NCI-H446 treated with DMSO at 0.1 percent for 48 hours (cell line): ENCODE results near the gene B3GAT3.
"Not testable (repeated sequence)": the region's sequence is repeated elsewhere in the genome, so short reads cannot be mapped to it uniquely, and the experiment has no call there.

ENCODE experiments used
- DNase-seq: peaks from one replicate; lab custom pipeline; 2025; lab: John Stamatoyannopoulos, UW

B3GAT3 gene

GRCh38 chr11:62645946-62646824, 24.4 kb upstream of the B3GAT3 start, which contains the start of gene GANAB:
Gene GANAB, minus strand, starts transcription at chr11:62646613. Its CDS starts 14 bp downstream, at chr11:62646599.
- peak; percentile 94 for DNase-seq

GRCh38 chr11:62645671-62645945, 23.8 kb upstream of the B3GAT3 start:
- no peak for DNase-seq

- DNase-seq: no peak
Observed at GRCh38 chr11:62644220-62644619, 22.4 kb upstream of the B3GAT3 start.

- DNase-seq: no peak
Observed at GRCh38 chr11:62632492-62632891, 10.7 kb upstream of the B3GAT3 start.

GRCh38 chr11:62627713-62628112, 5.9 kb upstream of the B3GAT3 start:
- DNase-seq: no peak

- no peak for DNase-seq
Observed at GRCh38 chr11:62622476-62623089, 797 bp upstream of the B3GAT3 start.

- DNase-seq: no peak
Observed at GRCh38 chr11:62621027-62621566, 689 bp downstream of the B3GAT3 start.

- not testable (repeated sequence) for DNase-seq
Observed at GRCh38 chr11:62616957-62617356, 4.8 kb downstream of the B3GAT3 start.

GRCh38 chr11:62615521-62615920, 6.3 kb downstream of the B3GAT3 start:
- no peak for DNase-seq

GRCh38 chr11:62614275-62614674, 7.5 kb downstream of the B3GAT3 start:
- DNase-seq: no peak

GRCh38 chr11:62613291-62613778, 8.5 kb downstream of the B3GAT3 start:
- DNase-seq: no peak

- DNase-seq: peak; percentile 57
Observed at GRCh38 chr11:62612366-62613290, 9.2 kb downstream of the B3GAT3 start, which contains the start of the genes EML3 and ROM1. Gene EML3, minus strand, starts transcription at chr11:62612775. Its CDS starts 318 bp downstream, at chr11:62612457. Gene ROM1, plus strand, starts transcription at chr11:62613257. Its CDS starts 25 bp downstream, at chr11:62613282.

- peak; percentile 15 for DNase-seq
Observed at GRCh38 chr11:62611705-62612365, 10.0 kb downstream of the B3GAT3 start.

- DNase-seq: no peak
Observed at GRCh38 chr11:62610814-62611704, 10.7 kb downstream of the B3GAT3 start.

GRCh38 chr11:62610403-62610802, 11.4 kb downstream of the B3GAT3 start:
- no peak for DNase-seq

GRCh38 chr11:62608776-62609175, 13.0 kb downstream of the B3GAT3 start:
- no peak for DNase-seq

- no peak for DNase-seq
Observed at GRCh38 chr11:62607714-62608113, 14.1 kb downstream of the B3GAT3 start.

GRCh38 chr11:62605902-62606301, 15.9 kb downstream of the B3GAT3 start:
- DNase-seq: no peak

- no peak for DNase-seq
Observed at GRCh38 chr11:62605467-62605866, 16.3 kb downstream of the B3GAT3 start.

GRCh38 chr11:62604460-62605120, 17.2 kb downstream of the B3GAT3 start:
- DNase-seq: no peak
